ENCODE measurements around the gene CCDC136. TPM values are rescaled to one million over a fixed set of nuclear protein-coding genes. Genes with fewer than 3 reads are reported as not detected.

CCDC136 gene
- total and polyA plus RNA-seq, 2 experiments from 2014 or later, result 27.1 to 55.7 TPM

GRCh38 chr7:128774029-128774689 is 17.6 kb upstream of the CCDC136 start:
- H3K9me2 ChIP-seq (ENCODE audit: insufficient read depth), result no peaks in the 10 kb centered on the region
- H3K36me3 ChIP-seq (ENCODE audit: insufficient read depth), result peaks cover 28% of the 10 kb centered on the region
- no peak overlapping the region for H3K4me2 ChIP-seq
- 0 out of 2 replicates have a peak, but pooled peaks cover 4% of the 10 kb centered on the region for H3F3A ChIP-seq (replicated peaks; ENCODE audit: low read depth)
- H3K4me1 ChIP-seq (ENCODE audit: insufficient read depth), result no peaks in the 10 kb centered on the region
- Mint-ChIP-seq H3K4me3 (no peak overlapping the region), H3K4me1 (no peaks in the 10 kb centered on the region), H3K36me3 (ENCODE audit: low read depth) (peaks cover 47% of the 10 kb centered on the region), H3K9me3 (peaks cover 21% of the 10 kb centered on the region), H3K27me3 (ENCODE audit: insufficient read depth, low read depth, poor library complexity) (peaks cover 2% of the 10 kb centered on the region), H3K27ac (no peak overlapping the region)
- no peaks in the 10 kb centered on the region for H3K79me2 ChIP-seq (replicated peaks; ENCODE audit: insufficient read depth)
- ATAC-seq (no peak), DNase-seq (ENCODE audit: low spot score) (no peak)
- 0 out of 2 replicates have a peak, but pooled peaks cover 7% of the 10 kb centered on the region for H4K20me1 ChIP-seq (replicated peaks; ENCODE audit: insufficient read depth)
- H2AFZ ChIP-seq, result no peak overlapping the region
- H3K4me3 ChIP-seq, result no peak overlapping the region
- no peak overlapping the region for H3K27ac ChIP-seq (ENCODE audit: low read depth)
- no peaks in the 10 kb centered on the region for H3K27me3 ChIP-seq (ENCODE audit: insufficient read depth)
- TF ChIP-seq ZNF331 (CRISPR knock-in tag; IDR thresholded peaks at IDR 0.05; ENCODE audit: low read depth), result no peak
- no peak for TF ChIP-seq STAT1 (IDR thresholded peaks at IDR 0.05; ENCODE audit: unreplicated experiment)
- no peak for TF ChIP-seq EZH2 (IDR thresholded peaks at IDR 0.05; ENCODE audit: low read depth, unreplicated experiment)
- TF ChIP-seq ZNF114 (CRISPR knock-in tag; IDR thresholded peaks at IDR 0.05), result no peak
- no peak for TF ChIP-seq EZH2phosphoT487 (IDR thresholded peaks at IDR 0.05; ENCODE audit: unreplicated experiment)
- no peak for TF ChIP-seq REST (IDR thresholded peaks at IDR 0.05; ENCODE audit: unreplicated experiment)
- TF ChIP-seq JUNB (IDR thresholded peaks at IDR 0.05; ENCODE audit: unreplicated experiment), result no peak
- TF ChIP-seq, protein P1, sequence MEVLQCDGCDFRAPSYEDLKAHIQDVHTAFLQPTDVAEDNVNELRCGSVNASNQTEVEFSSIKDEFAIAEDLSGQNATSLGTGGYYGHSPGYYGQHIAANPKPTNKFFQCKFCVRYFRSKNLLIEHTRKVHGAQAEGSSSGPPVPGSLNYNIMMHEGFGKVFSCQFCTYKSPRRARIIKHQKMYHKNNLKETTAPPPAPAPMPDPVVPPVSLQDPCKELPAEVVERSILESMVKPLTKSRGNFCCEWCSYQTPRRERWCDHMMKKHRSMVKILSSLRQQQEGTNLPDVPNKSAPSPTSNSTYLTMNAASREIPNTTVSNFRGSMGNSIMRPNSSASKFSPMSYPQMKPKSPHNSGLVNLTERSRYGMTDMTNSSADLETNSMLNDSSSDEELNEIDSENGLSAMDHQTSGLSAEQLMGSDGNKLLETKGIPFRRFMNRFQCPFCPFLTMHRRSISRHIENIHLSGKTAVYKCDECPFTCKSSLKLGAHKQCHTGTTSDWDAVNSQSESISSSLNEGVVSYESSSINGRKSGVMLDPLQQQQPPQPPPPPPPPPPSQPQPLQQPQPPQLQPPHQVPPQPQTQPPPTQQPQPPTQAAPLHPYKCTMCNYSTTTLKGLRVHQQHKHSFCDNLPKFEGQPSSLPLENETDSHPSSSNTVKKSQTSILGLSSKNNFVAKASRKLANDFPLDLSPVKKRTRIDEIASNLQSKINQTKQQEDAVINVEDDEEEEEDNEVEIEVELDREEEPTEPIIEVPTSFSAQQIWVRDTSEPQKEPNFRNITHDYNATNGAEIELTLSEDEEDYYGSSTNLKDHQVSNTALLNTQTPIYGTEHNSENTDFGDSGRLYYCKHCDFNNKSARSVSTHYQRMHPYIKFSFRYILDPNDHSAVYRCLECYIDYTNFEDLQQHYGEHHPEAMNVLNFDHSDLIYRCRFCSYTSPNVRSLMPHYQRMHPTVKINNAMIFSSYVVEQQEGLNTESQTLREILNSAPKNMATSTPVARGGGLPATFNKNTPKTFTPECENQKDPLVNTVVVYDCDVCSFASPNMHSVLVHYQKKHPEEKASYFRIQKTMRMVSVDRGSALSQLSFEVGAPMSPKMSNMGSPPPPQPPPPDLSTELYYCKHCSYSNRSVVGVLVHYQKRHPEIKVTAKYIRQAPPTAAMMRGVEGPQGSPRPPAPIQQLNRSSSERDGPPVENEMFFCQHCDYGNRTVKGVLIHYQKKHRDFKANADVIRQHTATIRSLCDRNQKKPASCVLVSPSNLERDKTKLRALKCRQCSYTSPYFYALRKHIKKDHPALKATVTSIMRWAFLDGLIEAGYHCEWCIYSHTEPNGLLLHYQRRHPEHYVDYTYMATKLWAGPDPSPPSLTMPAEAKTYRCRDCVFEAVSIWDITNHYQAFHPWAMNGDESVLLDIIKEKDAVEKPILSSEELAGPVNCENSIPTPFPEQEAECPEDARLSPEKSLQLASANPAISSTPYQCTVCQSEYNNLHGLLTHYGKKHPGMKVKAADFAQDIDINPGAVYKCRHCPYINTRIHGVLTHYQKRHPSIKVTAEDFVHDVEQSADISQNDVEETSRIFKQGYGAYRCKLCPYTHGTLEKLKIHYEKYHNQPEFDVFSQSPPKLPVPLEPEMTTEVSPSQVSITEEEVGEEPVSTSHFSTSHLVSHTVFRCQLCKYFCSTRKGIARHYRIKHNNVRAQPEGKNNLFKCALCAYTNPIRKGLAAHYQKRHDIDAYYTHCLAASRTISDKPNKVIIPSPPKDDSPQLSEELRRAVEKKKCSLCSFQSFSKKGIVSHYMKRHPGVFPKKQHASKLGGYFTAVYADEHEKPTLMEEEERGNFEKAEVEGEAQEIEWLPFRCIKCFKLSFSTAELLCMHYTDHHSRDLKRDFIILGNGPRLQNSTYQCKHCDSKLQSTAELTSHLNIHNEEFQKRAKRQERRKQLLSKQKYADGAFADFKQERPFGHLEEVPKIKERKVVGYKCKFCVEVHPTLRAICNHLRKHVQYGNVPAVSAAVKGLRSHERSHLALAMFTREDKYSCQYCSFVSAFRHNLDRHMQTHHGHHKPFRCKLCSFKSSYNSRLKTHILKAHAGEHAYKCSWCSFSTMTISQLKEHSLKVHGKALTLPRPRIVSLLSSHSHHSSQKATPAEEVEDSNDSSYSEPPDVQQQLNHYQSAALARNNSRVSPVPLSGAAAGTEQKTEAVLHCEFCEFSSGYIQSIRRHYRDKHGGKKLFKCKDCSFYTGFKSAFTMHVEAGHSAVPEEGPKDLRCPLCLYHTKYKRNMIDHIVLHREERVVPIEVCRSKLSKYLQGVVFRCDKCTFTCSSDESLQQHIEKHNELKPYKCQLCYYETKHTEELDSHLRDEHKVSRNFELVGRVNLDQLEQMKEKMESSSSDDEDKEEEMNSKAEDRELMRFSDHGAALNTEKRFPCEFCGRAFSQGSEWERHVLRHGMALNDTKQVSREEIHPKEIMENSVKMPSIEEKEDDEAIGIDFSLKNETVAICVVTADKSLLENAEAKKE (CRISPR knock-in tag; IDR thresholded peaks at IDR 0.05), result no peak
- TF ChIP-seq NANOG (IDR thresholded peaks at IDR 0.05; ENCODE audit: borderline replicate concordance), result no peak
- TF ChIP-seq CTCF (conservative IDR thresholded peaks at IDR 0.05; ENCODE audit: low read depth in 2 of 2), result no peak
- TF ChIP-seq ETS1 (IDR thresholded peaks at IDR 0.05), result no peak
- TF ChIP-seq CREB1 (CRISPR knock-in tag; IDR thresholded peaks at IDR 0.05; ENCODE audit: low read depth), result no peak
- TF ChIP-seq POLR2AphosphoS5 (IDR thresholded peaks at IDR 0.05; ENCODE audit: low read depth), result no peak

Data from GM23338 (cell line).